SK-N-SH (cell line): ENCODE measurements around the gene ESPL1. TPM values are rescaled to one million over a fixed set of nuclear protein-coding genes. Genes with fewer than 3 reads are reported as not detected.
A peak's percentile ranks its signal among the peaks of the same experiment; 100 is the strongest.

Experiments used
- CTCF ChIA-PET: fragments of 300-600, 350-600 bp; formaldehyde crosslinking; extraction: SDS; loops from one replicate; lab custom pipeline; 2021; lab: Yijun Ruan, JAX
- POLR2A ChIA-PET: fragments of 350-600 bp; sonication (Branson Sonifier 250); formaldehyde crosslinking; extraction: SDS; loops from one replicate; lab custom pipeline; 2020; ENCODE audit warnings: antibody characterized with exemption, inconsistent platforms; lab: Yijun Ruan, JAX
- DNase-seq: peaks from one replicate; pipeline ENCODE4 v3.0.0; 2012
- H2AFZ ChIP-seq: fragments of 200-600 bp; sonication (generic); 2 replicates; pipeline ENCODE4 v1.8.1; 2016; ENCODE audit warnings: antibody characterized with exemption, mild to moderate bottlenecking, low read depth
- H3F3A ChIP-seq: fragments of 200-600 bp; sonication (generic); replicated peaks from 2 replicates; pipeline ENCODE3; 2016; ENCODE audit warnings: antibody characterized with exemption, mild to moderate bottlenecking; ENCODE audit not compliant: insufficient read depth
- H3K27ac ChIP-seq, 2 experiments: fragments of 200-500 bp in 1 of 2; fragments of 200-600 bp in 1 of 2; sonication (Bioruptor generic) in 1 of 2; sonication (generic), shearing (Covaris generic) in 1 of 2; 2 replicates each; pipeline versions ENCODE4 v1.5.1 to v1.6.1; 2014 to 2016; ENCODE audit warnings: low read depth in 2 of 2, inconsistent platforms in 1 of 2, low read length in 1 of 2, mild to moderate bottlenecking in 1 of 2, mixed read lengths in 1 of 2
- H3K27me3 ChIP-seq: fragments of 200-600 bp; sonication (generic), shearing (Covaris generic); 2 replicates; pipeline ENCODE4 v1.6.1; 2016; ENCODE audit warnings: mixed run types; ENCODE audit not compliant: insufficient read depth
- H3K36me3 ChIP-seq, 2 experiments: fragments of 200-500 bp in 1 of 2; fragments of 200-600 bp in 1 of 2; sonication (Bioruptor generic) in 1 of 2; sonication (generic) in 1 of 2; replicated peaks in 1 of 2; 2 replicates each; pipeline versions ENCODE3 to v1.5.1; 2014 to 2016; ENCODE audit warnings: low read length in 1 of 2, mild to moderate bottlenecking in 1 of 2; ENCODE audit not compliant: insufficient read depth in 2 of 2, control insufficient read depth in 1 of 2
- H3K4me1 ChIP-seq, 2 experiments: fragments of 200-500 bp in 1 of 2; fragments of 200-600 bp in 1 of 2; sonication (Bioruptor generic) in 1 of 2; sonication (generic), shearing (Covaris generic) in 1 of 2; 2 replicates each; pipeline versions ENCODE4 v1.5.1 to v1.6.1; 2014 to 2016; ENCODE audit warnings: low read depth in 1 of 2, low read length in 1 of 2, mixed run types in 1 of 2; ENCODE audit not compliant: insufficient read depth in 2 of 2, control insufficient read depth in 1 of 2
- H3K4me2 ChIP-seq: fragments of 200-600 bp; sonication (generic), shearing (Covaris generic); 2 replicates; pipeline ENCODE4 v1.6.1; 2017; ENCODE audit warnings: mixed run types
- H3K4me3 ChIP-seq, 2 experiments: fragments of 200-500 bp in 1 of 2; fragments of 200-600 bp in 1 of 2; sonication (Bioruptor generic) in 1 of 2; sonication (generic), shearing (Covaris generic) in 1 of 2; 2 replicates each; pipeline versions ENCODE4 v1.5.1 to v1.8.1; 2014 to 2016; ENCODE audit warnings: low read depth in 2 of 2, inconsistent platforms in 1 of 2, low read length in 1 of 2, mild to moderate bottlenecking in 1 of 2, mixed read lengths in 1 of 2, moderate library complexity in 1 of 2
- H3K79me2 ChIP-seq: fragments of 200-600 bp; sonication (generic); 2 replicates; pipeline ENCODE4 v1.8.1; 2017; ENCODE audit warnings: mild to moderate bottlenecking; ENCODE audit not compliant: insufficient read depth
- H3K9ac ChIP-seq: fragments of 200-600 bp; sonication (generic); 2 replicates; pipeline ENCODE4 v1.6.1; 2017; ENCODE audit warnings: mixed run types
- H3K9me2 ChIP-seq: fragments of 200-600 bp; sonication (generic); 2 replicates; pipeline ENCODE4 v1.6.1; 2017; ENCODE audit warnings: mixed run types
- H3K9me3 ChIP-seq: fragments of 200-600 bp; sonication (generic); 2 replicates; pipeline ENCODE4 v1.6.1; 2017; ENCODE audit warnings: mixed run types, mild to moderate bottlenecking, moderate library complexity
- H4K20me1 ChIP-seq: fragments of 200-600 bp; sonication (generic); 2 replicates; pipeline ENCODE4 v1.6.1; 2017; ENCODE audit warnings: mild to moderate bottlenecking, mixed run types; ENCODE audit not compliant: insufficient read depth
- CTCF ChIP-seq: fragments of 200-600 bp; sonication (generic); IDR thresholded peaks from 2 replicates; pipeline ENCODE4 v1.6.1; 2017; ENCODE audit warnings: antibody characterized with exemption, mild to moderate bottlenecking, moderate library complexity
- EP300 ChIP-seq, 2 experiments: IDR thresholded peaks; 2 replicates each; pipeline versions ENCODE4 v1.4.0 to v1.6.1; 2012; ENCODE audit warnings: borderline replicate concordance in 1 of 2, low read depth in 1 of 2, low read length in 1 of 2
- FOXJ3 ChIP-seq: sonication (generic); formaldehyde crosslinking; IDR thresholded peaks from 2 replicates; pipeline ENCODE4 v1.5.1; 2020; ENCODE audit warnings: mild to moderate bottlenecking, missing genetic modification reagents
- GABPA ChIP-seq: IDR thresholded peaks from 2 replicates; pipeline ENCODE4 v1.4.0; 2012; ENCODE audit warnings: low read depth, mild to moderate bottlenecking
- MAX ChIP-seq: IDR thresholded peaks from 2 replicates; pipeline ENCODE4 v1.4.0; 2012; ENCODE audit warnings: low read depth
- MEF2A ChIP-seq: IDR thresholded peaks from 2 replicates; pipeline ENCODE4 v1.4.0; 2012; ENCODE audit warnings: low read depth, borderline replicate concordance
- MXI1 ChIP-seq: IDR thresholded peaks from 2 replicates; pipeline ENCODE4 v1.6.1; 2012; ENCODE audit warnings: mild to moderate bottlenecking, low read depth, low read length, improper control_type of control experiment
- NFIC ChIP-seq: IDR thresholded peaks from 2 replicates; pipeline ENCODE4 v1.4.0; 2012; ENCODE audit warnings: borderline replicate concordance
- PBX3 ChIP-seq: IDR thresholded peaks from 2 replicates; pipeline ENCODE4; 2012
- RAD21 ChIP-seq: IDR thresholded peaks from 2 replicates; pipeline ENCODE4 v1.6.1; 2012; ENCODE audit warnings: mild to moderate bottlenecking, low read length
- RXRA ChIP-seq: IDR thresholded peaks from 2 replicates; pipeline ENCODE4 v1.4.0; 2012; ENCODE audit warnings: low read depth, mild to moderate bottlenecking, borderline replicate concordance
- SIN3A ChIP-seq: IDR thresholded peaks from 2 replicates; pipeline ENCODE4 v1.6.1; 2012; ENCODE audit warnings: low read depth, mild to moderate bottlenecking, low read length, moderate library complexity, borderline replicate concordance
- TAF1 ChIP-seq: IDR thresholded peaks from 2 replicates; pipeline ENCODE4 v1.6.1; 2012; ENCODE audit warnings: low read depth, mild to moderate bottlenecking, low read length, moderate library complexity, borderline replicate concordance
- TCF12 ChIP-seq: IDR thresholded peaks from 2 replicates; pipeline ENCODE4 v1.4.0; 2012
- TEAD4 ChIP-seq: IDR thresholded peaks from 2 replicates; pipeline ENCODE4 v1.4.0; 2012; ENCODE audit warnings: mild to moderate bottlenecking, borderline replicate concordance; ENCODE audit not compliant: insufficient read depth
- USF2 ChIP-seq: fragments of 150-350 bp; IDR thresholded peaks from 2 replicates; pipeline ENCODE4 v1.6.1; 2017; ENCODE audit warnings: antibody characterized with exemption, low read length, low read depth, borderline replicate concordance
- YY1 ChIP-seq: IDR thresholded peaks from 2 replicates; pipeline ENCODE4 v1.4.0; 2012; ENCODE audit warnings: low read depth, mild to moderate bottlenecking
- WGBS: methylation state at CpG from one replicate; pipeline ENCODE4 v1.1.6; 2017; ENCODE audit warnings: low lambda C conversion rate; 5-methylcytosine and 5-hydroxymethylcytosine counted together
- polyA plus RNA-seq, 3 experiments: library from polyadenylated mRNA; depleted of rRNA; stranded (reverse); fragments of >200 nt; gene quantifications; 2 replicates each; pipeline ENCODE4 v1.2.3, GENCODE V29; 2012
- TF ChIP-seq, protein P1 (sequence below): fragments of 150-350 bp; IDR thresholded peaks from 2 replicates; pipeline ENCODE4 v1.6.1; 2016; ENCODE audit warnings: mild to moderate bottlenecking, low read depth, low read length
- TF ChIP-seq, protein P2 (sequence below): IDR thresholded peaks from 2 replicates; pipeline ENCODE4 v1.4.0; 2012; ENCODE audit warnings: low read depth, borderline replicate concordance

ESPL1 gene
- polyA plus RNA-seq, 1 of the 3 experiments (the other 2 are of a cell fraction) = 8.6 TPM

DNA sequence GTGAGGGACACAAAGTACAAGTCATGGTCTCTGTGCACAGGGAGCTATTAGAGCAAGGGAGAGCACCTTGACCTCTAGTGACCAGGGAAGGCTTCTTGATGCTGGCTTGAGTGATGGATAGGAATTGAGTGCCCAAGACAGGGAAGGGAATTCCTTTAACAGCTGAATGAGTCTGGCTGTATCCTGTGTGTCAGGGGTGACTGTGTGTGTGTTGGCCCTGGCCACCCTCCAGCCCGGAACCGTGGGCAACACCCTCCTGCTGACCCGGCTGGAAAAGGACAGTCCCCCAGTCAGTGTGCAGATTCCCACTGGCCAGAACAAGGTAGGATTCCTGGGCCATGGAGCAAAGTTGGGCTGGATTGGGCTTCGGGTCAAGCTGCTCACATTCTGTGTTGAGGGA, 21.8 kb downstream of the ESPL1 start:
- H3K4me3 ChIP-seq = no peak overlapping the region
- no peaks in the 10 kb centered on the region for H3K79me2 ChIP-seq
- peaks cover 3 to 9% of the 10 kb centered on the region in 2 experiments for H3K36me3 ChIP-seq
- peaks cover 35% of the 10 kb centered on the region for H3F3A ChIP-seq
- no peak for DNase-seq
- ChIA-PET POLR2A (no interaction called here), CTCF (interaction anchor here (0.7 to 19.2 kb wide), 8 partner anchors 8 to 131 kb away, joined by 3 to 363 read pairs (median 6); partner anchors contain the start of genes ESPL1 and MYG1)
- H3K9me2 ChIP-seq = no peaks in the 10 kb centered on the region
- WGBS = no CpG with 5 or more reads among the region's 4 CpGs
- H3K9me3 ChIP-seq = no peaks in the 10 kb centered on the region
- H4K20me1 ChIP-seq = no peaks in the 10 kb centered on the region
- peaks cover 3 to 19% of the 10 kb centered on the region in 2 experiments; a peak in 2 of 4 replicates for H3K4me1 ChIP-seq
- no peak overlapping the region for H2AFZ ChIP-seq
- H3K4me2 ChIP-seq = peak overlapping the region; percentile 61
- no peak overlapping the region for H3K9ac ChIP-seq
- H3K27me3 ChIP-seq = no peaks in the 10 kb centered on the region
- peak overlapping the region in 1 of 2 experiments; percentile 87; a peak in 2 of 4 replicates for H3K27ac ChIP-seq
- TF ChIP-seq MXI1 = no peak
- 0 out of 2 replicates have a peak, but pooled peaks have one; percentile 18 for TF ChIP-seq NFIC

GRCh38 chr12:53290661-53291060, 22.6 kb downstream of the ESPL1 start:
- Histone ChIP-seq H3K4me2 (peak overlapping the region; percentile 61), H3K9me2 (no peaks in the 10 kb centered on the region), H3K9me3 (no peaks in the 10 kb centered on the region), H3F3A (peaks cover 36% of the 10 kb centered on the region), H4K20me1 (no peaks in the 10 kb centered on the region), H3K9ac (no peak overlapping the region), H3K36me3 (peaks cover 3 to 9% of the 10 kb centered on the region in 2 experiments), H3K79me2 (peaks cover 3% of the 10 kb centered on the region), H3K4me1 (peaks cover 4 to 19% of the 10 kb centered on the region in 2 experiments; a peak in 2 of 4 replicates), H3K27ac (peak overlapping the region in 1 of 2 experiments; percentile 87; a peak in 2 of 4 replicates), H3K4me3 (no peak overlapping the region), H3K27me3 (no peaks in the 10 kb centered on the region), H2AFZ (peak overlapping the region; percentile 56; the same call in 1 of the 2 replicates)
- TF ChIP-seq NFIC (no peak), SIN3A (no peak), CTCF (no peak), RXRA (no peak), MAX (no peak), TEAD4 (no peak), MEF2A (no peak), RAD21 (no peak), YY1 (no peak), TCF12 (no peak), TAF1 (no peak), PBX3 (no peak), GABPA (no peak), FOXJ3 (CRISPR knock-in tag) (no peak), EP300 (IDR thresholded peaks at IDR 0.05; ENCODE audit: borderline replicate concordance in 1 of 2, low read depth in 1 of 2, low read length in 1 of 2) (no peak), USF2 (no peak)
- TF ChIP-seq, protein P1, sequence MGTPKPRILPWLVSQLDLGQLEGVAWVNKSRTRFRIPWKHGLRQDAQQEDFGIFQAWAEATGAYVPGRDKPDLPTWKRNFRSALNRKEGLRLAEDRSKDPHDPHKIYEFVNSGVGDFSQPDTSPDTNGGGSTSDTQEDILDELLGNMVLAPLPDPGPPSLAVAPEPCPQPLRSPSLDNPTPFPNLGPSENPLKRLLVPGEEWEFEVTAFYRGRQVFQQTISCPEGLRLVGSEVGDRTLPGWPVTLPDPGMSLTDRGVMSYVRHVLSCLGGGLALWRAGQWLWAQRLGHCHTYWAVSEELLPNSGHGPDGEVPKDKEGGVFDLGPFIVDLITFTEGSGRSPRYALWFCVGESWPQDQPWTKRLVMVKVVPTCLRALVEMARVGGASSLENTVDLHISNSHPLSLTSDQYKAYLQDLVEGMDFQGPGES = no peak
- TF ChIP-seq, protein P2, sequence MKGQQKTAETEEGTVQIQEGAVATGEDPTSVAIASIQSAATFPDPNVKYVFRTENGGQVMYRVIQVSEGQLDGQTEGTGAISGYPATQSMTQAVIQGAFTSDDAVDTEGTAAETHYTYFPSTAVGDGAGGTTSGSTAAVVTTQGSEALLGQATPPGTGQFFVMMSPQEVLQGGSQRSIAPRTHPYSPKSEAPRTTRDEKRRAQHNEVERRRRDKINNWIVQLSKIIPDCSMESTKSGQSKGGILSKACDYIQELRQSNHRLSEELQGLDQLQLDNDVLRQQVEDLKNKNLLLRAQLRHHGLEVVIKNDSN = no peak
- DNase-seq = no peak
- ChIA-PET POLR2A (no interaction called here), CTCF (interaction anchor here (1.0 to 19.2 kb wide), 5 partner anchors 23 to 132 kb away, joined by 4 to 363 read pairs (median 8); partner anchors contain the start of genes AAAS and ESPL1)
- WGBS = 76% methylated on average over 9 of the region's 9 CpGs
